Endothelial cell of umbilical vein (primary cell): ENCODE results near the gene GGA1.

Experiments
- CTCF ChIP-seq, 2 donors: IDR thresholded peaks; 1 replicate in 1 of 2; 2 replicates in 1 of 2; pipeline ENCODE4 v1.5.1; 2011; ENCODE audit warnings: low read length in 2 of 2, mild to moderate bottlenecking in 2 of 2, moderate library complexity in 2 of 2, control low read depth in 1 of 2, inconsistent platforms in 1 of 2, low read depth in 1 of 2; ENCODE audit not compliant: insufficient read depth in 1 of 2; ENCODE audit errors: extremely low read depth in 1 of 2
- MYC ChIP-seq: IDR thresholded peaks from one replicate; pipeline ENCODE4 v1.6.1; 2011; ENCODE audit warnings: mild to moderate bottlenecking, low read depth, low read length
- POLR2A ChIP-seq: IDR thresholded peaks from 2 replicates; pipeline ENCODE4 v1.6.1; 2012; ENCODE audit warnings: low read depth, mild to moderate bottlenecking, control low read depth, low read length
- POLR2AphosphoS5 ChIP-seq: IDR thresholded peaks from 2 replicates; pipeline ENCODE4 v1.6.1; 2012; ENCODE audit warnings: low read depth, mild to moderate bottlenecking, control low read depth, low read length, moderate library complexity; ENCODE audit not compliant: insufficient read depth

- no peak for TF ChIP-seq POLR2AphosphoS5
- TF ChIP-seq CTCF (IDR thresholded peaks at IDR 0.05; ENCODE audit: extremely low read depth in 1 of 2, insufficient read depth in 1 of 2, low read depth in 1 of 2, low read length in 2 of 2): no peak
- TF ChIP-seq POLR2A: no peak
- TF ChIP-seq MYC: no peak
These were observed 16.7 kb upstream of the GGA1 start for GRCh38 chr22:37591823-37592404.
